Adrenal gland (tissue), 5 donors: ENCODE results near the gene CUL2.

Experiments
- CTCF ChIP-seq, 6 experiments: fragments of 450-650 bp in 4 of 6; fragments of 200-600 bp in 2 of 6; sonication (generic) in 1 of 6; IDR thresholded peaks; 1 replicate in 5 of 6; 2 replicates in 1 of 6; pipeline versions ENCODE4 v1.5.1 to v1.8.0; 2016 to 2021; ENCODE audit warnings: antibody characterized with exemption in 6 of 6, mild to moderate bottlenecking in 2 of 6, moderate library complexity in 1 of 6
- POLR2A ChIP-seq, 2 donors: fragments of 450-650 bp; IDR thresholded peaks; one replicate each; pipeline ENCODE4 v1.6.1; 2017; ENCODE audit warnings: antibody characterized with exemption in 2 of 2, mild to moderate bottlenecking in 2 of 2, moderate library complexity in 1 of 2
- donor health status: DM: no; HTN: no; CAD: no.

- TF ChIP-seq CTCF (IDR thresholded peaks at IDR 0.05) (no peak), POLR2A (IDR thresholded peaks at IDR 0.05) (no peak)
Measured at GRCh38 chr10:35133586-35133985, 43.4 kb upstream of the CUL2 start.
